Gastroesophageal sphincter (tissue), 4 donors: ENCODE measurements around the gene ZFYVE28. TPM values are rescaled to one million over a fixed set of nuclear protein-coding genes. Genes with fewer than 3 reads are reported as not detected.

Experiments used
- ATAC-seq: fragments of 150-250 bp; one replicate; pipeline ENCODE4 v1.9.1; 2016; ENCODE audit warnings: mild to moderate bottlenecking, moderate library complexity
- H3K27ac ChIP-seq, 4 donors: fragments of 200-600 bp; sonication (generic) in 3 of 4; 1 replicate in 3 of 4; 2 replicates in 1 of 4; pipeline ENCODE4 v1.5.1; 2016 to 2019
- H3K27me3 ChIP-seq: fragments of 200-600 bp; sonication (generic); one replicate; pipeline ENCODE4 v1.5.1; 2019
- H3K36me3 ChIP-seq, 2 donors: fragments of 200-600 bp; sonication (generic); one replicate each; pipeline ENCODE4 v1.5.1; 2019; ENCODE audit warnings: control low read depth in 1 of 2
- H3K4me1 ChIP-seq, 3 donors: fragments of 200-600 bp; sonication (generic); 1 replicate in 2 of 3; 2 replicates in 1 of 3; pipeline ENCODE4 v1.5.1; 2016 to 2019; ENCODE audit warnings: control low read depth in 2 of 3
- H3K4me3 ChIP-seq, 2 donors: fragments of 200-600 bp; sonication (generic); one replicate each; pipeline ENCODE4 v1.5.1; 2019; ENCODE audit warnings: mild to moderate bottlenecking in 1 of 2, moderate library complexity in 1 of 2
- H3K9me3 ChIP-seq, 3 donors: fragments of 200-600 bp; sonication (generic); one replicate each; pipeline ENCODE4 v1.5.1; 2017 to 2019; ENCODE audit warnings: control low read depth in 2 of 3
- EP300 ChIP-seq: sonication (generic); formaldehyde crosslinking; IDR thresholded peaks from one replicate; pipeline ENCODE4 v1.6.1; 2017; ENCODE audit warnings: antibody characterized with exemption, mild to moderate bottlenecking
- POLR2A ChIP-seq, 2 donors: fragments of 450-650 bp; IDR thresholded peaks; one replicate each; pipeline ENCODE4 v1.6.1; 2017; ENCODE audit warnings: antibody characterized with exemption in 2 of 2, mild to moderate bottlenecking in 2 of 2, moderate library complexity in 1 of 2
- POLR2AphosphoS5 ChIP-seq: sonication (generic); formaldehyde crosslinking; IDR thresholded peaks from one replicate; pipeline ENCODE4 v1.6.1; 2017; ENCODE audit warnings: antibody characterized with exemption
- WGBS, 2 donors: methylation state at CpG; one replicate each; pipeline ENCODE4 v1.1.5; 2018; ENCODE audit warnings: low coverage in 1 of 2; 5-methylcytosine and 5-hydroxymethylcytosine counted together
- total RNA-seq, 4 donors: library from RNA; depleted of rRNA; stranded (reverse); fragments of >200 nt; gene quantifications; one replicate each; pipeline ENCODE4 v1.1.0, GENCODE V29; 2016
- TF ChIP-seq, protein P1 (sequence below), 4 experiments: fragments of 200-600 bp in 2 of 4; fragments of 450-650 bp in 2 of 4; sonication (generic) in 1 of 4; IDR thresholded peaks; one replicate each; pipeline ENCODE4 v1.5.1; 2017 to 2019; ENCODE audit warnings: antibody characterized with exemption in 4 of 4, mild to moderate bottlenecking in 2 of 4, moderate library complexity in 2 of 4

Gene ZFYVE28
- total RNA-seq, 4 donors from 2014 or later: 4.4 to 12.0 (median 8.2) TPM

GRCh38 chr4:2263926-2264321, 154.5 kb downstream of the ZFYVE28 start:
- Histone ChIP-seq H3K27me3 (no peaks in the 10 kb centered on the region), H3K27ac (no peak overlapping the region), H3K36me3 (peaks cover 0 to 9% of the 10 kb centered on the region in 2 donors), H3K4me3 (no peak overlapping the region), H3K9me3 (no peaks in the 10 kb centered on the region), H3K4me1 (peaks cover 4 to 73% (median 35%) of the 10 kb centered on the region in 3 donors)
- WGBS, 2 donors: no CpG with 5 or more reads among the region's 6 CpGs
- no peak for TF ChIP-seq EP300
- TF ChIP-seq, protein P1, sequence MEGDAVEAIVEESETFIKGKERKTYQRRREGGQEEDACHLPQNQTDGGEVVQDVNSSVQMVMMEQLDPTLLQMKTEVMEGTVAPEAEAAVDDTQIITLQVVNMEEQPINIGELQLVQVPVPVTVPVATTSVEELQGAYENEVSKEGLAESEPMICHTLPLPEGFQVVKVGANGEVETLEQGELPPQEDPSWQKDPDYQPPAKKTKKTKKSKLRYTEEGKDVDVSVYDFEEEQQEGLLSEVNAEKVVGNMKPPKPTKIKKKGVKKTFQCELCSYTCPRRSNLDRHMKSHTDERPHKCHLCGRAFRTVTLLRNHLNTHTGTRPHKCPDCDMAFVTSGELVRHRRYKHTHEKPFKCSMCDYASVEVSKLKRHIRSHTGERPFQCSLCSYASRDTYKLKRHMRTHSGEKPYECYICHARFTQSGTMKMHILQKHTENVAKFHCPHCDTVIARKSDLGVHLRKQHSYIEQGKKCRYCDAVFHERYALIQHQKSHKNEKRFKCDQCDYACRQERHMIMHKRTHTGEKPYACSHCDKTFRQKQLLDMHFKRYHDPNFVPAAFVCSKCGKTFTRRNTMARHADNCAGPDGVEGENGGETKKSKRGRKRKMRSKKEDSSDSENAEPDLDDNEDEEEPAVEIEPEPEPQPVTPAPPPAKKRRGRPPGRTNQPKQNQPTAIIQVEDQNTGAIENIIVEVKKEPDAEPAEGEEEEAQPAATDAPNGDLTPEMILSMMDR (IDR thresholded peaks at IDR 0.05): no peak
- no peak for TF ChIP-seq POLR2A (IDR thresholded peaks at IDR 0.05)
- TF ChIP-seq POLR2AphosphoS5: no peak
- ATAC-seq: no peak

DNA sequence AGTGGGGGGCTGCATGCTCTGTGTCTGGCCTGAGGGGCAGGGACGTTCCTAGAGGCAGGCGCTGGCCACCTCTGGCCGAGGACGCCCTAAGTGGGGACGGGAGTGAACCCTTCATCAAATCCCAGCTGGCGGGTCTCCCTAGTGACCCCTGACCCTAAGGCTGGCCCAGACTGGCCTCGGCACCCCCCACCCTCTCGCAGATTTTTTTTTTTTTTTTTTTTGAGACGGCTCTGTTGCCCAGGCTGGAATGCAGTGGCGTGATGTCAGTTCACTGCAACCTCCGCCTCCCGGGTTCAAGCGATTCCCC, 155.5 kb downstream of the ZFYVE28 start:
- H3K27me3 ChIP-seq: no peaks in the 10 kb centered on the region
- peaks cover 4 to 84% (median 45%) of the 10 kb centered on the region in 3 donors for H3K4me1 ChIP-seq
- H3K4me3 ChIP-seq: peak overlapping the region; percentile 25 to 93
- H3K27ac ChIP-seq: peak overlapping the region; percentile 62 to 98 (median 96)
- H3K36me3 ChIP-seq: peaks cover 0 to 18% of the 10 kb centered on the region in 2 donors
- TF ChIP-seq EP300 (no peak), POLR2AphosphoS5 (no peak), POLR2A (IDR thresholded peaks at IDR 0.05) (no peak)
- TF ChIP-seq, protein P1 (IDR thresholded peaks at IDR 0.05): no peak
- WGBS, 2 donors: 20 to 22% methylated on average over 1 to 7 of the region's 13 CpGs
- ATAC-seq: no peak
- H3K9me3 ChIP-seq: no peaks in the 10 kb centered on the region

GRCh38 chr4:2262145-2262943, 156.1 kb downstream of the ZFYVE28 start:
- peak; percentile 96 to 97 for TF ChIP-seq POLR2A (IDR thresholded peaks at IDR 0.05)
- peak; percentile 86 for TF ChIP-seq POLR2AphosphoS5
- no peak for TF ChIP-seq EP300
- TF ChIP-seq, protein P1 (IDR thresholded peaks at IDR 0.05): peak in 1 of 4 experiments; percentile 3
- peaks cover 4 to 86% (median 51%) of the 10 kb centered on the region in 3 donors for H3K4me1 ChIP-seq
- no peaks in the 10 kb centered on the region for H3K27me3 ChIP-seq
- H3K4me3 ChIP-seq: peak overlapping the region; percentile 25 to 93
- peak; percentile 96 for ATAC-seq
- H3K36me3 ChIP-seq: peaks cover 0 to 22% of the 10 kb centered on the region in 2 donors
- WGBS, 2 donors: no CpG with 5 or more reads among the region's 98 CpGs
- H3K27ac ChIP-seq: peak overlapping the region; percentile 62 to 98 (median 97)
- no peaks in the 10 kb centered on the region for H3K9me3 ChIP-seq

DNA sequence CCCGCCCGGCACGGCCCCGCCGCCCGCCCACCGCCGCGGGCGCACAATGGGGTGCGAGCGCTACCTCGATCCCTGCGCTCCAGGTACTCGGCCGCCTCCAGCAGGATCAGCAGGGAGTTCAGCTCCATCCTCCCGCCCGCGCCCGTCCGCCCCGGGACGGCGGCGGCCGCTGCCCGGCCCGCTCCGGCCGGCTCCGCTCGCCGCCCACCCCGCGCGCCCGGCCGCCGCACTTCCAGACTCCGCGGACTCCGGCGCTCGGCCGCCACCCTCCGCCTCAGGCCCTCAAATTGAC, 156.6 kb downstream of the ZFYVE28 start, which contains the start of gene MXD4:
MXD4 (minus strand) TSS at position 257 of the 292 bp plus-strand sequence; CDS start at position 128, 129 bp downstream.
- no peak for TF ChIP-seq EP300
- no peak for TF ChIP-seq POLR2A (IDR thresholded peaks at IDR 0.05)
- TF ChIP-seq POLR2AphosphoS5: peak; percentile 40
- TF ChIP-seq, protein P1 (IDR thresholded peaks at IDR 0.05): no peak
- H3K4me1 ChIP-seq: peaks cover 4 to 86% (median 56%) of the 10 kb centered on the region in 3 donors
- H3K9me3 ChIP-seq: no peaks in the 10 kb centered on the region
- H3K36me3 ChIP-seq: peaks cover 0 to 22% of the 10 kb centered on the region in 2 donors
- ATAC-seq: no peak
- peak within 1 kb of the TSS; percentile 71 to 98 (median 97) for H3K27ac ChIP-seq
- WGBS, 2 donors: no CpG with 5 or more reads among the region's 46 CpGs
- H3K27me3 ChIP-seq: no peaks in the 10 kb centered on the region
- H3K4me3 ChIP-seq: peak within 1 kb of the TSS; percentile 64 to 93
